H54 (cell line): Measurements from ENCODE around the gene KDM6A.
"Not testable (repeated sequence)": the region's sequence is repeated elsewhere in the genome, so short reads cannot be mapped to it uniquely, and the experiment has no call there.

Experiments
- DNase-seq: peaks from one replicate; pipeline ENCODE4 v3.0.0; 2011; ENCODE audit warnings: low spot score, mixed read lengths; ENCODE audit not compliant: insufficient read length
- FAIRE-seq: peaks from 3 replicates; lab custom pipeline; 2011; peaks lifted over from hg19 to GRCh38; lab: Jason Lieb, UNC
- POLR2A ChIP-seq: IDR thresholded peaks from 2 replicates; pipeline ENCODE4 v1.6.1; 2011; ENCODE audit warnings: low read depth, mild to moderate bottlenecking, low read length

The KDM6A gene

GRCh38 chrX:44918722-44919121 lies 45.7 kb downstream of the KDM6A start:
- FAIRE-seq, result no peak
- no peak for DNase-seq
- no peak for TF ChIP-seq POLR2A

- no peak for DNase-seq
- no peak for TF ChIP-seq POLR2A
- no peak for FAIRE-seq
Observed at GRCh38 chrX:44922980-44923379, 50.0 kb downstream of the KDM6A start.

- no peak for TF ChIP-seq POLR2A
- DNase-seq (no peak), FAIRE-seq (no peak)
Observed at GRCh38 chrX:44927398-44927797, 54.4 kb downstream of the KDM6A start.

GRCh38 chrX:44931441-44931973 lies 58.5 kb downstream of the KDM6A start:
- no peak for TF ChIP-seq POLR2A
- DNase-seq, result no peak
- no peak for FAIRE-seq

- DNase-seq, result no peak
- TF ChIP-seq POLR2A, result no peak
- no peak for FAIRE-seq
Observed at GRCh38 chrX:44935172-44935571, 62.2 kb downstream of the KDM6A start.

GRCh38 chrX:44935640-44936039 lies 62.7 kb downstream of the KDM6A start:
- FAIRE-seq, result no peak
- no peak for TF ChIP-seq POLR2A

GRCh38 chrX:44937606-44938005 lies 64.6 kb downstream of the KDM6A start:
- no peak for TF ChIP-seq POLR2A
- FAIRE-seq (no peak), DNase-seq (no peak)

More at GRCh38 chrX:44935640-44936039, 62.7 kb downstream of the KDM6A start:
- DNase-seq, result no peak

GRCh38 chrX:44938111-44938510 lies 65.1 kb downstream of the KDM6A start:
- no peak for TF ChIP-seq POLR2A
- FAIRE-seq (no peak), DNase-seq (no peak)

- not testable (repeated sequence) for DNase-seq, FAIRE-seq
Observed at GRCh38 chrX:44940541-44940940, 67.6 kb downstream of the KDM6A start.

- FAIRE-seq (no peak), DNase-seq (no peak)
- TF ChIP-seq POLR2A, result no peak
Observed at GRCh38 chrX:44943007-44943406, 70.0 kb downstream of the KDM6A start.

- DNase-seq (no peak), FAIRE-seq (no peak)
- TF ChIP-seq POLR2A, result no peak
Observed at GRCh38 chrX:44944894-44945293, 71.9 kb downstream of the KDM6A start.

- FAIRE-seq, result no peak
- no peak for TF ChIP-seq POLR2A
Observed at GRCh38 chrX:44945736-44946135, 72.7 kb downstream of the KDM6A start.

GRCh38 chrX:44946771-44947170 lies 73.8 kb downstream of the KDM6A start:
- DNase-seq, result no peak
- TF ChIP-seq POLR2A, result no peak
- no peak for FAIRE-seq

More at GRCh38 chrX:44945736-44946135, 72.7 kb downstream of the KDM6A start:
- DNase-seq, result no peak

GRCh38 chrX:44947995-44948394 lies 75.0 kb downstream of the KDM6A start:
- no peak for TF ChIP-seq POLR2A
- no peak for FAIRE-seq
- no peak for DNase-seq

- TF ChIP-seq POLR2A, result no peak
- FAIRE-seq, result no peak
Observed at GRCh38 chrX:44948406-44948805, 75.4 kb downstream of the KDM6A start.

More at GRCh38 chrX:44948406-44948805, 75.4 kb downstream of the KDM6A start:
- no peak for DNase-seq
